Prostate gland (tissue), 2 donors: ENCODE results near the gene ROBO2.

Experiments
- POLR2A ChIP-seq: fragments of 450-650 bp; IDR thresholded peaks from one replicate; pipeline ENCODE4 v1.6.1; 2016; ENCODE audit warnings: antibody characterized with exemption, mild to moderate bottlenecking
- TF ChIP-seq, protein P1 (sequence below), 4 experiments: fragments of 200-600 bp in 2 of 4; fragments of 450-650 bp in 2 of 4; sonication (generic) in 2 of 4; IDR thresholded peaks; 1 replicate in 3 of 4; 2 replicates in 1 of 4; pipeline ENCODE4 v1.5.1; 2016 to 2019; ENCODE audit warnings: antibody characterized with exemption in 4 of 4, mild to moderate bottlenecking in 2 of 4, moderate library complexity in 2 of 4

DNA sequence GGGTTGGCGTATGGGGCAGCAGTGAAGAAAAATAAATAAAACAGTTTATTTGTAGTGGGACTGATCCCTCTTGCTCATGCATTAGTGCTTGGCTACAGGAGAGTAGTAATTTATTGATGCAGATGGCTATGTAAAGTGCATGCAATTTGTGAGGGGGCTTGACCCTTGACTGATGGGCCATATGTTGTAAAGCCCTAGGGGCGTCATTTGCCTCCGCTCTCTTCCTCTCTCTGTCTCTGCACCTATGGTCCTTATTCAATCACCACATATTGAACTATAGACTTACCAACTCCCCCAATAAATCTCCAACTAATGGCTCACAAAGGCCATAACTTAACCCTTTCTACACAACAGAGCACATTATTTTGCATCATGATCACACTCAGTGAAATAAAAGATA, 227.7 kb downstream of the ROBO2 start:
- TF ChIP-seq, protein P1, sequence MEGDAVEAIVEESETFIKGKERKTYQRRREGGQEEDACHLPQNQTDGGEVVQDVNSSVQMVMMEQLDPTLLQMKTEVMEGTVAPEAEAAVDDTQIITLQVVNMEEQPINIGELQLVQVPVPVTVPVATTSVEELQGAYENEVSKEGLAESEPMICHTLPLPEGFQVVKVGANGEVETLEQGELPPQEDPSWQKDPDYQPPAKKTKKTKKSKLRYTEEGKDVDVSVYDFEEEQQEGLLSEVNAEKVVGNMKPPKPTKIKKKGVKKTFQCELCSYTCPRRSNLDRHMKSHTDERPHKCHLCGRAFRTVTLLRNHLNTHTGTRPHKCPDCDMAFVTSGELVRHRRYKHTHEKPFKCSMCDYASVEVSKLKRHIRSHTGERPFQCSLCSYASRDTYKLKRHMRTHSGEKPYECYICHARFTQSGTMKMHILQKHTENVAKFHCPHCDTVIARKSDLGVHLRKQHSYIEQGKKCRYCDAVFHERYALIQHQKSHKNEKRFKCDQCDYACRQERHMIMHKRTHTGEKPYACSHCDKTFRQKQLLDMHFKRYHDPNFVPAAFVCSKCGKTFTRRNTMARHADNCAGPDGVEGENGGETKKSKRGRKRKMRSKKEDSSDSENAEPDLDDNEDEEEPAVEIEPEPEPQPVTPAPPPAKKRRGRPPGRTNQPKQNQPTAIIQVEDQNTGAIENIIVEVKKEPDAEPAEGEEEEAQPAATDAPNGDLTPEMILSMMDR (IDR thresholded peaks at IDR 0.05) = no peak
- TF ChIP-seq POLR2A = no peak
